GM20000 (cell line): ENCODE results near the gene TMEM175.
A peak's percentile ranks its signal among the peaks of the same experiment; 100 is the strongest.
"Not testable (repeated sequence)": the region's sequence is repeated elsewhere in the genome, so short reads cannot be mapped to it uniquely, and the experiment has no call there.

ENCODE experiments used
- DNase-seq: peaks from one replicate; pipeline ENCODE4 v3.0.0; 2012; ENCODE audit warnings: low spot score
- CTCF ChIP-seq: IDR thresholded peaks from 2 replicates; pipeline ENCODE4 v1.5.1; 2012; ENCODE audit warnings: mild to moderate bottlenecking, control low read depth; ENCODE audit errors: extremely low read depth, missing control alignments

Gene TMEM175

GRCh38 chr4:929096-929765 lies 3.0 kb upstream of the TMEM175 start:
- no peak for DNase-seq
- no peak for TF ChIP-seq CTCF

GRCh38 chr4:930028-930551 lies 2.2 kb upstream of the TMEM175 start:
- no peak for TF ChIP-seq CTCF

GRCh38 chr4:930827-931193 lies 1.4 kb upstream of the TMEM175 start:
- DNase-seq: no peak
- TF ChIP-seq CTCF: no peak

More at GRCh38 chr4:930028-930551, 2.2 kb upstream of the TMEM175 start:
- DNase-seq: no peak

GRCh38 chr4:931194-931959 lies 883 bp upstream of the TMEM175 start:
- TF ChIP-seq CTCF: no peak
- DNase-seq: peak; percentile 41

- no peak for DNase-seq
- no peak for TF ChIP-seq CTCF
These were observed 432 bp downstream of the TMEM175 start for GRCh38 chr4:932713-933070.

- DNase-seq: not testable (repeated sequence)
These were observed 7.2 kb downstream of the TMEM175 start for GRCh38 chr4:939508-939907.

GRCh38 chr4:945274-946102 lies 13.2 kb downstream of the TMEM175 start:
- no peak for TF ChIP-seq CTCF
- DNase-seq: no peak
